IgD-negative memory B cell (primary cell): ENCODE data around the gene TANGO2. TPM values are rescaled to one million over a fixed set of nuclear protein-coding genes. Genes with fewer than 3 reads are reported as not detected.
A peak's percentile ranks its signal among the peaks of the same experiment; 100 is the strongest.

Source experiments
- H3K27ac Mint-ChIP-seq, 3 donors: one replicate each; pipeline ENCODE4 v1.8.0; 2020 to 2022; ENCODE audit warnings: mild to moderate bottlenecking in 3 of 3, mixed read lengths in 3 of 3, moderate library complexity in 1 of 3
- H3K27me3 Mint-ChIP-seq: one replicate; pipeline ENCODE4 v1.8.0; 2021; ENCODE audit warnings: mixed read lengths
- H3K36me3 Mint-ChIP-seq: one replicate; pipeline ENCODE4 v1.8.0; 2020; ENCODE audit warnings: mild to moderate bottlenecking, mixed read lengths
- H3K4me1 Mint-ChIP-seq, 3 donors: one replicate each; pipeline ENCODE4 v1.8.0; 2020 to 2022; ENCODE audit warnings: mixed read lengths in 3 of 3, mild to moderate bottlenecking in 1 of 3
- H3K4me3 Mint-ChIP-seq, 4 donors: one replicate each; pipeline ENCODE4 v1.8.0; 2020 to 2022; ENCODE audit warnings: mild to moderate bottlenecking in 4 of 4, mixed read lengths in 4 of 4, moderate library complexity in 3 of 4
- H3K9me3 Mint-ChIP-seq, 3 donors: one replicate each; pipeline ENCODE4 v1.8.0; 2020 to 2021; ENCODE audit warnings: mixed read lengths in 3 of 3, mild to moderate bottlenecking in 1 of 3
- polyA plus RNA-seq: library from polyadenylated mRNA; unstranded; fragments of 300-500 nt; fragmentation: Illumina TruSeq; gene quantifications from one replicate; pipeline ENCODE4 v1.2.3, GENCODE V29; 2021

The TANGO2 gene
- polyA plus RNA-seq, 1 donor from 2014 or later, result 44.5 TPM

DNA sequence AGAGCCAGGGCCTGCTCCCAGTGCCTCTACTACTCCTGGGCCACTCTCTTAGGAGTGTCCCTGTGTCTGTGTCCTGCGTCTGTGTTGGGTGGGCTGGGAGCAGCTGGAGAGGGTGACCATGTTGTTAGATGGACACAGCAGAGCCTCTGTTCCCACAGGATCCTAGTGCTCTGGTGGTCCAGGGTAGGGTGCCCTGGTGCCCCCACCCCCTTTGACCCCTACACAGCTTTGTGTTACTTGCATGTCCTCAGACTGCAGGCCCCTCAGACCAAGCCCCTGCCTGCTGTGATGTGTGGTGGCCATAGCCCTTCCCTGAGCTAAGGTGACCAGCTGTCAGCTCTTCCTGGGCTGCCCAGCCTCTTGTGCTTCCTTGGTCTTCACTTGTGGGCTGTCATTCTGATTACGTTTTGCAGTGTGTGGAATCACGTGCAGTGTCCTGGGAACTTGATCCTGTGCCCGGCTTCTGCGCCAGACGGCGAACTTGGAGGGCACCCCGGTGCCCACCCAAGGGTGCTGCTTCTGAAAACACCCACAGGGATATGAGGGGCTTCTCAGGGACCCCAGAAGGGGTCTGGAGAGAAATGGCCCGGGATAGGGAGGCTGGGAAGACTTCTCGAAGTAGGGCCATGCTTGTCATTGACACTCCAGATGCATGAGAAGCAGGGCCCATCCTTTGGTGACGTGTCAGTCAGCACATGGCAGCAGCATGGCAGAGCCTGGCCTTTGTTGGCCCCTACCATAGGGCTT lies 1.5 kb downstream of the TANGO2 start:
- peaks cover 21 to 30% (median 28%) of the 10 kb centered on the region in 3 donors for H3K4me1 Mint-ChIP-seq
- peak overlapping the region; percentile 59 to 93 (median 85) for H3K27ac Mint-ChIP-seq
- H3K4me3 Mint-ChIP-seq, result peak overlapping the region; percentile 83 to 97 (median 94)
- H3K9me3 Mint-ChIP-seq, result no peaks in the 10 kb centered on the region
- H3K27me3 Mint-ChIP-seq, result no peaks in the 10 kb centered on the region
- H3K36me3 Mint-ChIP-seq, result no peaks in the 10 kb centered on the region

DNA sequence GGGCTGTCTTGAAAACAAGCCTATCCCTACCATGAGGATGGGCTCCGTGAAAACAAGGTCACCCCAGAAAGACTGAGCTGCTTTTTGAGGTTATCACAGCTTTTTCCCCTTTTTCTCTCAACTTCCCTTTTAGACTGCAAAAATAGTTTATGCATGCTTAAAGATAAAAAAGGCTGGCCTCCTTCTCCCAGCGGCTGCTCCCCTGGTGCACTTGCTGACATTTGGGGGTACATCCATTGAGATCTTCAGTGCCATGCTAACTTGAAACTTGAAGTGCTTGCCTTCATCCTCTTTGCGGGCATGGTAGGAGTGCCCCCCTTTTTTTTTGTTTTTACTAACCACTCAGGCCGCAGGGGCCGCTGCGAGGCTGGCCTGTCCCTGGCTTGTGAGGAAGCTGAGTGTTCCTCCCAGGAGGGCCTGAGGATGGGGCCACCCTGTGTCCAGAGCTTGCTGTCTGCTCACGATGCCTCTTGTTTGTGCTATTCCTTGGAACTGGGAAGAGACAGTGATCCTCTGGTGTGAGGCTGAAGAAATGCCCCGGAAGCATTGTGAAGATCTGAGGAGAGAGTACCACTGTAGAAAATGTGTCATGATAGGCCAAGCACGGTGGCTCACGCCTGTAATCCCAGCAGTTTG lies 2.2 kb downstream of the TANGO2 start:
- Mint-ChIP-seq H3K27ac (peak overlapping the region in 2 of 3 donors; percentile 59 to 85), H3K9me3 (no peaks in the 10 kb centered on the region), H3K4me1 (peaks cover 21 to 28% (median 26%) of the 10 kb centered on the region in 3 donors), H3K27me3 (no peaks in the 10 kb centered on the region), H3K36me3 (no peaks in the 10 kb centered on the region), H3K4me3 (peak overlapping the region in 3 of 4 donors; percentile 83 to 97 (median 96))

GRCh38 chr22:20024225-20024624 lies 3.3 kb downstream of the TANGO2 start:
- no peaks in the 10 kb centered on the region for H3K36me3 Mint-ChIP-seq
- H3K4me1 Mint-ChIP-seq, result peaks cover 21 to 30% (median 30%) of the 10 kb centered on the region in 3 donors
- H3K27me3 Mint-ChIP-seq, result no peaks in the 10 kb centered on the region
- H3K4me3 Mint-ChIP-seq, result peak overlapping the region in 2 of 4 donors; percentile 39 to 74
- H3K27ac Mint-ChIP-seq, result peak overlapping the region in 1 of 3 donors; percentile 45
- no peaks in the 10 kb centered on the region for H3K9me3 Mint-ChIP-seq

DNA sequence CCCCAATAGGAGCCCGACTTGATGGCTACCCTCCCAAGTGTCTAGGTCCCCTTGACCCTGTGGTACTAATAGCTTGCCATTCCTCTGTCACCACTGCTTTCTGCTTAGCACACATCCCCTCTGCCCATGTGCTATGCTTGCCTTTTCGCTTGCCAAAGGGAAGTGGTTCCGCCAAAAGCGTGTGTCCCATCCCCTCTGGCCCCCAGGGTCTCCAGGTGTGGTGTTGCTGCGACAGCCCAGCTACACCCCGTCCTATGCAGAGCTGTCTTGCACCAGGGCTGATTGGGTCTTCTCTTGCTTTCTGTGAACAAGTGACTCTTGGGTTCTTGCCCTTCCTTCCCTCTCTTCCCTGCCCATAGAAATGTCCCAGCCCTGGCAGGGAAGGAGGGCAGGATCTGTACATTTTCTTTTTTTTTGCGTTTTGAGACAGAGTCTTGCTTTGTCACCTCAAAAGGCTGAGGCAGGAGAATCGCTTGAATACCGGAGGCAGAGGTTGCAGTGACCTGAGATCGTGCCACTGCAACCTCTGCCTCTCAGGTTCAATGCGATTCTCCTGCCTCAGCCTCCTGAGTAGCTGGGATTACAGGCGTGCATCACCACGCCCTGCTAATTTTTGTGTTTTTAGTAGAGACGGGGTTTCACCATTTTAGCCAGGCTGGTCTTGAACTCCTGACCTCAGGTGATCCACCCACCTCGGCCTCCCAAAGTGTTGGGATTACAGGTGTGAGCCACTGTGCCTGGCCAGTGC lies 3.9 kb downstream of the TANGO2 start:
- peak overlapping the region in 2 of 4 donors; percentile 49 to 74 for H3K4me3 Mint-ChIP-seq
- peak overlapping the region in 1 of 3 donors; percentile 45 for H3K27ac Mint-ChIP-seq
- H3K9me3 Mint-ChIP-seq, result no peaks in the 10 kb centered on the region
- no peaks in the 10 kb centered on the region for H3K27me3 Mint-ChIP-seq
- H3K36me3 Mint-ChIP-seq, result no peaks in the 10 kb centered on the region
- peaks cover 21 to 32% (median 30%) of the 10 kb centered on the region in 3 donors for H3K4me1 Mint-ChIP-seq

GRCh38 chr22:20025401-20026203 lies 4.7 kb downstream of the TANGO2 start:
- Mint-ChIP-seq H3K36me3 (no peaks in the 10 kb centered on the region), H3K4me1 (peaks cover 21 to 30% (median 29%) of the 10 kb centered on the region in 3 donors), H3K27me3 (no peaks in the 10 kb centered on the region), H3K27ac (peak overlapping the region in 1 of 3 donors; percentile 86), H3K4me3 (peak overlapping the region in 1 of 4 donors; percentile 13), H3K9me3 (no peaks in the 10 kb centered on the region)

- H3K27ac Mint-ChIP-seq, result peak overlapping the region in 2 of 3 donors; percentile 67 to 78
- peaks cover 21 to 34% (median 31%) of the 10 kb centered on the region in 3 donors for H3K4me1 Mint-ChIP-seq
- H3K36me3 Mint-ChIP-seq, result no peaks in the 10 kb centered on the region
- no peaks in the 10 kb centered on the region for H3K9me3 Mint-ChIP-seq
- H3K27me3 Mint-ChIP-seq, result no peaks in the 10 kb centered on the region
- peak overlapping the region in 2 of 4 donors; percentile 51 for H3K4me3 Mint-ChIP-seq
Measured at GRCh38 chr22:20026204-20026908, 5.4 kb downstream of the TANGO2 start.

DNA sequence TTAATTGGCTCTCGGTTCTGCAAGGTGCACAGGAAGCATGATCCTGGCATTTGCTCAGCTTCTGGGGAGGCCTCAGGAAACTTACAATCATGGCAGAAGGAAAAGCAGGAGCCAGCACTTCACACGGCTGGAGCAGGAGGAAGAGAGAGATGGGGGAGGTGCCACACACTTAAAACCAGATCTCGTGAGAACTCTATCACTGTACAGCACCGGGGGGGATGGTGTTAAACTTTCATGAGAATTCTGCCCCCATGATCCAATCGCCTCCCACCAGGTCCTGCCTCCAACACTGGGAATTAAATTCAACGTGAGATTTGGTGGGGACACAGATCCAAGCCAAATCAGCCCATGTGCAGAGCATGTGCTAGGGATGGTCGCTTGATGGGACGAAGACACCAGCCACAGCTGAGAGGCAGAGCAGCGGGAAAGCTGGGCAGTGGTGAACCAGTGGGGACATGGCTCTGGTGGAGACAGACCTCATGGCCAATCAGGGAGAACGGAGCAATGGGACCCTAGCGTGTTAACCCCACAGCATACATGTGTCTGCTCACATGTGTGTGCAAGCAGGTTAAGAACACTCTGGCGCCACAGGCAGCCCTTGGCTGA lies 6.2 kb downstream of the TANGO2 start:
- H3K9me3 Mint-ChIP-seq, result no peaks in the 10 kb centered on the region
- peak overlapping the region in 1 of 3 donors; percentile 78 for H3K27ac Mint-ChIP-seq
- peaks cover 17 to 37% (median 33%) of the 10 kb centered on the region in 3 donors for H3K4me1 Mint-ChIP-seq
- H3K4me3 Mint-ChIP-seq, result peak overlapping the region in 2 of 4 donors; percentile 38 to 51
- H3K36me3 Mint-ChIP-seq, result no peaks in the 10 kb centered on the region
- H3K27me3 Mint-ChIP-seq, result no peaks in the 10 kb centered on the region

DNA sequence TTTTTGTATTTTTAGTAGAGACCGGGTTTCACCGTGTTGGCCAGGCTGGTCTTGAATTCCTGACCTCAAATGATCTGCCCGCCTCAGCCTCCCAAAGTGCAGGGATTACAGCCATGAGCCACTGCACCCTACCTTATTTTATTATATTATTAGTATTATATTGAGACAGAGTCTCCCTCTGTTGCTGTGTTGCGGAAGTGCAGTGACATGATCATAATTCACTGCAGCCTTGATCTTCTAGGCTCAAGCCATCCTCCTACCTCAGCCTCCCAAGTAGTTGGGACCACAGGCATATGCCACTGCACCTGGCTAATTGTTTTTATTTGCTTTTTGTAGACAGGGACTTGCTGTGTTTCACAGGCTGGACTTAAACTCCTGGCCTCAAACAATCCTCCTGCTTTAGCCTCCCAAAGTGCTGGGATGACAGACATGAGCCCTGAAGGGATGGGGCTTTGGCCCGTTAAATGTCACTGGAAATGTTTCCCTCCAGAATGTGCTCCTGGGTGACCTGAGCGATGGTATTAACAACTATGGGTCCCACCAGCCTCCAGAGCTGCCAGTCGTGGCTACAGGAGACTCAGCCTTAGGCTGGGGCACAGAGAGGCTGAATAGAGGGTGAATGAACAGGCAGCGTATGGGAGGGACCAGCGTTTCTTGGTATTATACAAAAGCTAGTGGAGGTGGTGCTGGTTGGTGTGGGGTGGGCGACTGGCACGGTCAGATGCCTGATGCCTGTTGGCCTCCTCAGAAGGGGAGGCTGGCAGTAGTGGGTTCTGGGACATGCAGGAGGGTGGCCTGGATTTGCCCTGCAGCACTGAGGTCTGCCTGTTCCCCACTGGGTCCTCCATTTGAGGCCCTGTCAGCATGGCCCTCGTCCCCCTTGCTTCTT lies 7.3 kb downstream of the TANGO2 start:
- peak overlapping the region in 1 of 4 donors; percentile 62 for H3K4me3 Mint-ChIP-seq
- H3K9me3 Mint-ChIP-seq, result no peaks in the 10 kb centered on the region
- H3K36me3 Mint-ChIP-seq, result peaks cover 2% of the 10 kb centered on the region
- no peaks in the 10 kb centered on the region for H3K27me3 Mint-ChIP-seq
- peak overlapping the region in 2 of 3 donors; percentile 9 to 82 for H3K27ac Mint-ChIP-seq
- peaks cover 7 to 34% (median 28%) of the 10 kb centered on the region in 3 donors for H3K4me1 Mint-ChIP-seq

DNA sequence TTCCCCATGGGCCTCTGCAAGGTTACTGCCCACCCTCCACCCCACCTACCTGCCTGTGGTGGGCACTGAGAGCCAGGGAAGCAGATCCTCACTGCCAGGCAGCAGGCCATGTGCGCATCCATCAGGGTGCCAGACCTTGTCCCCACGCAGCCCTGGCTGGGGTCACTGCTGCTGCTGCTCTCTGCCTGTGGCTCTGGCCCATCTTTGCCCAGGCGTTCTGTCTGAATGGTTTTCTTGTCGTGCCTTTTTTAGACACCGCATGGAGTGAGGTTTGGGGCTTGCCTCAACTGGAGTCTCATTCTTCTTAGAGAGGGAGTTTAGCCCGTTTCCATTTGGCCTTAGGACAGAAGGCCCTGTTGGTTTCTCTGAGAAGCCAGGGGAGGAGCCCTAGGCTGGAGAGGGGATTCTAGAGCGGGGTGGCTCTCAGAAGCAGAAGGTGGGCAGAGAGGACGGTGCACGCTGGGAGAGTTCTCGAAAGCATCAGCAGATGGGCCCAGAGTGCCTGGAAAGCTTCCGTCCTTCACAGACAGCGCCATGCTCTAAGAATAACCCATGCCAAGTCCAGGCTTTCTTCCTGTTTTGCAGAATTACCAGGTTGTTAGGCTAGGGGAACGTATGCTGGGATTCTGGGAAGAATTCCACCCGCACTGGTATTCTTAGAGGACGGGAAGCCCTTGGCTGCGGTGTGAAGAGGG lies 8.1 kb downstream of the TANGO2 start:
- peaks cover 6 to 37% (median 28%) of the 10 kb centered on the region in 3 donors for H3K4me1 Mint-ChIP-seq

GRCh38 chr22:20029550-20030225 lies 8.8 kb downstream of the TANGO2 start:
- no peaks in the 10 kb centered on the region for H3K27me3 Mint-ChIP-seq
- peak overlapping the region in 2 of 3 donors; percentile 23 to 76 for H3K27ac Mint-ChIP-seq
- peaks cover 2% of the 10 kb centered on the region for H3K36me3 Mint-ChIP-seq
- peaks cover 11 to 38% (median 32%) of the 10 kb centered on the region in 3 donors for H3K4me1 Mint-ChIP-seq
- H3K4me3 Mint-ChIP-seq, result no peak overlapping the region
- no peaks in the 10 kb centered on the region for H3K9me3 Mint-ChIP-seq

More for the DNA sequence above, 8.1 kb downstream of the TANGO2 start:
- Mint-ChIP-seq H3K4me3 (peak overlapping the region in 1 of 4 donors; percentile 62), H3K9me3 (no peaks in the 10 kb centered on the region), H3K27ac (peak overlapping the region in 1 of 3 donors; percentile 9), H3K27me3 (no peaks in the 10 kb centered on the region), H3K36me3 (peaks cover 2% of the 10 kb centered on the region)

- H3K27ac Mint-ChIP-seq, result peak overlapping the region; percentile 83 to 94 (median 91)
- peak overlapping the region in 3 of 4 donors; percentile 75 to 81 (median 79) for H3K4me3 Mint-ChIP-seq
- H3K36me3 Mint-ChIP-seq, result peaks cover 2% of the 10 kb centered on the region
- peaks cover 11 to 57% (median 46%) of the 10 kb centered on the region in 3 donors for H3K4me1 Mint-ChIP-seq
- no peaks in the 10 kb centered on the region for H3K9me3 Mint-ChIP-seq
- H3K27me3 Mint-ChIP-seq, result no peaks in the 10 kb centered on the region
Measured at GRCh38 chr22:20031732-20032406, 11.0 kb downstream of the TANGO2 start.
